Left lung (tissue), 10 donors: ENCODE results near the gene LTF. TPM values are rescaled to one million over a fixed set of nuclear protein-coding genes. Genes with fewer than 3 reads are reported as not detected.
A peak's percentile ranks its signal among the peaks of the same experiment; 100 is the strongest.
"Not testable (repeated sequence)": the region's sequence is repeated elsewhere in the genome, so short reads cannot be mapped to it uniquely, and the experiment has no call there.

Experiments used
- ATAC-seq: fragments of 200-7000 bp; cut with Tn5 transposase; one replicate; pipeline ENCODE4 v1.9.1; 2020; ENCODE audit warnings: moderate library complexity
- DNase-seq, 4 donors: peaks; one replicate each; pipeline ENCODE4 v3.0.0-alpha.2; 2013 to 2020
- H3K27ac ChIP-seq, 2 donors: fragments of 200-600 bp; sonication (generic) in 1 of 2; one replicate each; pipeline versions ENCODE4 v1.5.0 to v1.8.0; 2020 to 2021
- H3K27me3 ChIP-seq, 2 donors: fragments of 200-600 bp; sonication (generic) in 1 of 2; one replicate each; pipeline versions ENCODE4 v1.5.0 to v1.8.0; 2020 to 2021
- H3K36me3 ChIP-seq, 2 donors: fragments of 200-600 bp; sonication (generic) in 1 of 2; one replicate each; pipeline versions ENCODE4 v1.5.0 to v1.8.0; 2020 to 2021
- H3K4me1 ChIP-seq, 2 donors: fragments of 200-600 bp; one replicate each; pipeline ENCODE4 v1.8.0; 2021
- H3K4me3 ChIP-seq, 2 donors: fragments of 200-600 bp; sonication (generic) in 1 of 2; one replicate each; pipeline versions ENCODE4 v1.5.0 to v1.8.0; 2020 to 2021; ENCODE audit warnings: mild to moderate bottlenecking in 1 of 2
- H3K9me3 ChIP-seq, 2 donors: fragments of 200-600 bp; sonication (generic) in 1 of 2; one replicate each; pipeline versions ENCODE4 v1.5.0 to v1.8.0; 2020 to 2021
- CTCF ChIP-seq, 2 donors: fragments of 200-600 bp; sonication (generic) in 1 of 2; IDR thresholded peaks; one replicate each; pipeline versions ENCODE4 v1.5.0 to v1.8.0; 2021; ENCODE audit warnings: antibody characterized with exemption in 2 of 2
- intact Hi-C, 2 donors: fragments of 100-400 bp; cut with DNase I; formaldehyde crosslinking; loops; one replicate each; pipeline versions ENCODE4 v1.11.2 to v1.14.2; 2022
- polyA plus RNA-seq, 6 donors: library from polyadenylated mRNA; unstranded; fragments of 120-200 nt; gene quantifications; one replicate each; pipeline ENCODE4 v1.2.1, GENCODE V29; 2013; ENCODE audit not compliant: insufficient read length in 6 of 6
- total RNA-seq, 2 donors: library from RNA; stranded (reverse); fragmentation: NEBNext Ultra II Directional; extraction: Animal tissue kit (Norgen Biotek cat#: 25700); gene quantifications; one replicate each; pipeline ENCODE4 v1.2.1, GENCODE V29; 2021
- donor health status: DM: no; HTN: yes; CAD: no.
- donor health status: DM: no; HTN: no; CAD: no.

LTF gene
- total and polyA plus RNA-seq, 8 donors, result 2.3 to 113 (median 5.5) TPM

GRCh38 chr3:46429671-46430070, 35.0 kb downstream of the LTF start:
- no peaks in the 10 kb centered on the region for H3K27me3 ChIP-seq

GRCh38 chr3:46429250-46429649, 35.5 kb downstream of the LTF start:
- H3K4me3 ChIP-seq, result no peak overlapping the region
- intact Hi-C loops, result loop anchor here in 1 of 2 donors (10.0 kb wide), 1 partner anchor 154 kb away; no protein-coding TSS in a partner anchor
- H3K27me3 ChIP-seq, result no peaks in the 10 kb centered on the region
- DNase-seq, result no peak
- no peak for ATAC-seq
- peaks cover 0 to 9% of the 10 kb centered on the region in 2 donors for H3K9me3 ChIP-seq
- no peak overlapping the region for H3K27ac ChIP-seq
- H3K36me3 ChIP-seq, result peaks cover 0 to 13% of the 10 kb centered on the region in 2 donors
- no peak for TF ChIP-seq CTCF (IDR thresholded peaks at IDR 0.05)
- peaks cover 0 to 9% of the 10 kb centered on the region in 2 donors for H3K4me1 ChIP-seq

More at GRCh38 chr3:46429671-46430070, 35.0 kb downstream of the LTF start:
- peaks cover 0 to 14% of the 10 kb centered on the region in 2 donors for H3K36me3 ChIP-seq
- intact Hi-C loops, result loop anchor here in 1 of 2 donors (10.0 kb wide), 2 partner anchors 155 to 495 kb away; no protein-coding TSS in a partner anchor
- peaks cover 0 to 9% of the 10 kb centered on the region in 2 donors for H3K4me1 ChIP-seq
- no peak overlapping the region for H3K27ac ChIP-seq
- no peak overlapping the region for H3K4me3 ChIP-seq
- TF ChIP-seq CTCF (IDR thresholded peaks at IDR 0.05), result no peak
- H3K9me3 ChIP-seq, result peaks cover 0 to 9% of the 10 kb centered on the region in 2 donors
- ATAC-seq (no peak), DNase-seq (no peak)

- TF ChIP-seq CTCF (IDR thresholded peaks at IDR 0.05), result no peak
- DNase-seq (peak in 1 of 4 donors; percentile 61), ATAC-seq (peak; percentile 42)
- intact Hi-C loops, result loop anchor here in 1 of 2 donors (10.0 kb wide), 1 partner anchor 153 kb away; no protein-coding TSS in a partner anchor
- H3K27ac ChIP-seq, result no peak overlapping the region
- H3K9me3 ChIP-seq, result peaks cover 0 to 9% of the 10 kb centered on the region in 2 donors
- H3K36me3 ChIP-seq, result peaks cover 0 to 2% of the 10 kb centered on the region in 2 donors
- no peaks in the 10 kb centered on the region for H3K27me3 ChIP-seq
- no peak overlapping the region for H3K4me3 ChIP-seq
- H3K4me1 ChIP-seq, result peaks cover 0 to 9% of the 10 kb centered on the region in 2 donors
These were observed 36.5 kb downstream of the LTF start for GRCh38 chr3:46427916-46428833.

- H3K27me3 ChIP-seq, H3K4me1 ChIP-seq, H3K9me3 ChIP-seq, H3K4me3 ChIP-seq, H3K27ac ChIP-seq, H3K36me3 ChIP-seq: not testable (repeated sequence)
- peak; percentile 27 for ATAC-seq
- TF ChIP-seq CTCF (IDR thresholded peaks at IDR 0.05), result peak; percentile 10 to 22
- intact Hi-C loops, result loop anchor here in 1 of 2 donors (10.0 kb wide), 1 partner anchor 153 kb away; no protein-coding TSS in a partner anchor
- peak in 1 of 4 donors; percentile 44 for DNase-seq
These were observed 37.3 kb downstream of the LTF start for GRCh38 chr3:46427404-46427803.

- DNase-seq, H3K4me3 ChIP-seq, H3K27me3 ChIP-seq, H3K4me1 ChIP-seq, ATAC-seq, H3K36me3 ChIP-seq, H3K9me3 ChIP-seq: not testable (repeated sequence)
- peak overlapping the region in 1 of 2 donors; percentile 23 for H3K27ac ChIP-seq
- intact Hi-C loops, result loop anchor here in 1 of 2 donors (10.0 kb wide), 1 partner anchor 152 kb away; no protein-coding TSS in a partner anchor
These were observed 38.2 kb downstream of the LTF start for GRCh38 chr3:46426476-46426875.
